Endometrial microvascular endothelial cells (primary cell): ENCODE data around the gene SCUBE1. TPM values are rescaled to one million over a fixed set of nuclear protein-coding genes. Genes with fewer than 3 reads are reported as not detected.

Source experiments
- in situ Hi-C: cut with HindIII; loops from 2 replicates; pipeline ENCODE4 v1.10.0; 2017; ENCODE audit warnings: low sequenced_read_pairs, low pct_unique_long_range_greater_than_20kb; ENCODE audit errors: inconsistent ontology term
- total RNA-seq: library from RNA; depleted of rRNA; stranded (reverse); fragments of >200 nt; gene quantifications from one replicate; pipeline ENCODE4 v1.2.3, GENCODE V29; 2015; ENCODE audit errors: inconsistent ontology term

Gene SCUBE1
- total RNA-seq, 1 donor from 2014 or later = 0.19 TPM

DNA sequence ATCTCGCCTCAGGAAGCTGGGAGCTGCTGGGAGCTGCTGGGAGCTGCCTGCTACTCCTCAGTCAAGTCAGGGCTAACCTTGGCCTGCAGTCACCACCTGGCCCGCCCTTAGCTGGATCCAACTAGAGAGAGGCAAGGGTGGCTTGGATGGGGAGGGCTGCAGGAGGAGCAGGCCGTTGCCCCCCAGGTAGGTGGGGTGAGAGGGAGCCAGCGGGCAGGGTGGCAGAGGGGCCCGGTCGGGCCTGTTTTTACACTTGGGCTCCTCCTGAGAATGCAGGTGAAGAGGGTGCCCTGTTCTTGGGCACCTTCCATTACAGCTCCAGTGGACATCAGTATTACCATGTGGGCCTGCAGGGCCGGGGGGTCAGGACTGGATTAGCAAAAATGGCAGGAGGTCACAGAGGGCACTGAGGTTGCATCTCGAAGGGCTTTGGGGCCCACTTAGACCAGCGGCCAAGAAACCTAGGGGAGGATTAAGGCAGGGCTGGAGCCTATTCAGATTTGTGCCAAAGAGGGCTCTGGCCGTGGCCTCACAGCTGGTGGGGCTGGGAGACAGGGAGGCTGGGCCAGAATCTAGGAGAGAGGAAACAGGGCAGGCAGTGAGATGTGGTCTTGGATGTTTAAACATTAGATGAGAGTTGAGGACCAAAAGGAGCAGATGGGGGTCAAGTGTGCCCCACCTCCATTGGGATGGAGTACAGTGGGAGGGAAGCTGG lies 95.5 kb downstream of the SCUBE1 start:
- in situ Hi-C loops = no loop called here

DNA sequence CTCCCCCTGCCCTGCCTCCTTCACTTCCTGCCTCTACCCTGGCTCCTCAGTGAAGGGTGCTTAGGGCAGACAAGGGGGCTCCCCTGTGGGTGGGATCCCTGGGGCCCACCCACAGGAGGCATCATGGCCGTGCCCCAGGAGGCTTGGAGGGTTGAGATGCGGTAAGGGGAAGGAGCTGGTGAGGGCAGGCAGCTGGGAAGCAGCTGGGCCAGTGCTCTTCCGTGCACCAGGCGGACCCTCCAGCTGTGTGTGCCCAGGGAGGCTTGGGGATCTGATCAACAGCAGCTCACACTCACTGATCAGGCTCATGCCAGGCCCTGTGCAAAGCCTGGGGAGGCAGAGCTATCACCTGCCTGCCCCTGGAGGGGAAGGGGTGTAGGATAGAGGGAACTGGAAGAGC lies 97.0 kb downstream of the SCUBE1 start:
- in situ Hi-C loops = no loop called here

DNA sequence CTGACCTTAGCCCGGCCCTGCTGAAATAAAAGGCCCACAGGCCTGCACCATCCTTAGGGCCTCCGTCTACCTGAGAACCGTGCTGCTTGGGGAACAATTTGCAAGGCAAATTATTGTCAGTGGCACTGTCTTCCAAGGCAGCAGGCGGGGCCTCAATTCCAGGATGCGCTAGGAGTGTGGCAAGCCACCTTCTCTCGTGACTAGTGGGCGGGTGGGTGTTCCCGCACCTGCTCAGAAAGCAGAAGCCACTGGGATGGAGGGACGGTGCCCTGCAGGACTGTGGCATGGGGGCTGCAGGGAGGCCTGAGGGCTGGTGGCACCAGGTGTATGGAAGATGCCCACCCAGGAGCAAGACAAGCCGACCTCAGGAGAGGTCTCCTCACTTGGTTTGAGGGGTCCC lies 97.5 kb downstream of the SCUBE1 start:
- in situ Hi-C loops = no loop called here

DNA sequence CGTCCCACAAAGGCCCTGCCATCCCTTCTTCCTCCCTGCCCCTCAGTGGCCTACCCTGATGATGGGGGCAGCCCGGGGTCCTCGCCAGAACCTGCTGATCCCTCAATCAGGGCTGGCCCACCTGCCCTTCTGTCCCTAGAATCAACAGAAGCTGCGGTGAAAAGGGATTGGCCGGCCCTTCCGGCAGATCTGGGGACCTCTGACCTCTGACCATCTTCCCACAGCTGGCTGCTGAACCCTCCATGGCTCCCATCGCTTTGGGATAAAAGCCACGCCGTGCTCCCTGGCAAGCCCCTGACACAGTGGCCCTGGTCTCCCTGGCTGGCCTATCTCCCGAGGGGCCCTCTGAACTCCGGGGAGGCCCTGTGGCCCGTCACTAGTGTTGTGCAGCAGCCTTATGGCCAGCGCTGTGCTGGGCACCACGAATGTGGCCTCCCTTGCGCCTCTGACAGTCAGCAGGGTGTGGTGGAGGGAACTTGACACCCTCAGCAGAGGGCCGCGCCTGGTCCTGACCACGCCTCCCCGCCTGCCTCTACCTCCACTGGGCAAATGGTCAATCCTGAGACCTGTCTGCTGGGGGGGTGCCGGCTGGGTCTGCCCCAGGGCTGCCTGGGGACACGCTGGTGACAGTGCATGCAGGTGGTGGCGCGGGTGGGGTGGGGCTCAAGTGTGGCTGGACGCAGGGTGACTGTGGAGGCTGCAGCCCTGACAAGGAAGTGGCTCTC lies 98.2 kb downstream of the SCUBE1 start:
- in situ Hi-C loops = no loop called here

DNA sequence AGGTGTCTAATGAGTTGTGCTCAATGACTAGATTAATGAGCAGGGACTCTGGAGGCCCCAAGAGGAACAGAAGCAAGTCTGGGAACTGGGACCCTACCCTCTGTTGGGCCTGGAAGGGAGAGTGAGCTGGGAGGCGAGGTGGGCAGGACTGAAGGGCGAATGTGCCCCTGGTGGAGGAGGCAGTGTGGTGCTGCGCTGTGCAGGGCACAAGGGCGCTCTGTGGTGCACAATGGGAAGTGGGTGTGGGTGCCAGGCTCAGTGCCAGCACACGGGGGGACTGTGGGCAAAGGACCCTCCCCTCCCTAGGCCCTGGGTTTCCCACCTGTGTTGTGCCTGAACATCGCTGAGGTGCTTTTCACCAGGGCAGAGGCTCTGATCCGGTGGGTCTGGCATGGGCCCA lies 98.8 kb downstream of the SCUBE1 start:
- in situ Hi-C loops = no loop called here

DNA sequence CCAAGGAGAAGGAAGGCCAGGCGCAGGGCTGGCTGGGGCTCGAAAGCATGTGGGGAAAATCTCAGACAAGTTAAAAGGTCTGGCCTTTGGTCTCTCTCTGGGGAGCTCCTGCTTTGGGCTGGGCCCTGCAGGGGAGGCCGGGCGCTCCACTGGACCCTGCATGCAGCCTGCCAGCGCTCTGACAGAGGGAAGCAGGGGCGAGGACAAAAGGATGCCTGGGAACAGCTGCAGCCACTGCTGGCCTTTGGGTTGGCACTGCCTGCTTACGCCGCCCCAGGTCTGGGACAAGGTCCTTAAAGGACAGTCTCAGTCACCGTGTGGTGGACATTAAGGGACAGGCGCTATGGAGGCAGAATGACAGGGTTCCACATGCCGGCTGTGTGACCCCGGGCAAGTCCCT lies 99.8 kb downstream of the SCUBE1 start:
- in situ Hi-C loops = no loop called here

DNA sequence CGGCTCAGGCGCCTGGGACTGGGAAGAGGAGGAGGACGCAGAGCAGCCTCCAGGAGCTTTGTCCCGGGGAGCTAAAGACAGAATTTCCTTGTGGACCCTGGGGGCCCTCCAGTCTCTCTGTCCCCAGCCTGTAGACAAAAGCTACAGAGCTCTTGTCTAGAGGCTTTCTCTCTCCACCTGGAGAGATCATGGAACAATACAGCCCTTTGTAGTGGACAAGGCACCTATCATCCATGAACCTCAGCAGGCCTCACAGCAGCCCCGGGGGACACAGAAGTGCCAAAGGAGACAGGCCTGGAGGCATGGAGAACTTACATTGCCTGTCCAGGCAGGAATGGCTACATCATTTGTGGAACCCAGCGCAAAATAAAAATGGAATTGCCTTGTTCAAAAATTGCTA lies 100.5 kb downstream of the SCUBE1 start:
- in situ Hi-C loops = no loop called here

DNA sequence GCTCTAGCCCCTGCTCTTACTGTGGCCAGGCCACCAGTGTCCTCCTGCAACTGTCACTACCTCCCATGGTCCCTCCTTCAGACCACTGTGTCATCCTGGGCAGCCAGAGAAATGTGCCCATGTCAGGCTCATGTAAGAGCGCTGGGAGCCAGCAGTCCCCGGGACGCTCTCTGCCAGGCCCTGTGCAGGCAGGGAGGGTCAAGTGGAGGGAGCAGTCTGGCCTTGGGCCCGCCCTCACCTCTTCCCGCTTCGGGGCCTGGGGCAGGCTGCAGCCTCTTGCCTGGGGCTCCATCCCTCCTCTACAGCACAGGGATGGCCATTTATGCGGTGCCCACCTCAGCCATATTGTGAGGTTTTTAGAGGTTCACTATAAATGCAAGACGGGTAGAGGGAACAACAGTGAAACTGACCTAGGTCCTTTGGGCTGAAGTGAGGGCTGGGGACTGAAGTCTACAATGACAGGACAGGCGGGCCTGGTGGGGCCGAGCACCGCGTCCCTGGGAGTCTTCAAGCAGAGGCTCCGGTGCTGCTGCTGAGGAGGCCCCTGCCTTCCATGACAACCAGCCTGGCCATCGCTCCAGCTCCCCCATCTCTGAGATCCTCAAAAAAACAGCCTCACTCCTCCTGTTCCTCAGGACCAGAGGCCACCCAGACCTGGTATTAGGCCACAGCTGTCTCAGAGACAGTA lies 101.3 kb downstream of the SCUBE1 start:
- in situ Hi-C loops = no loop called here

DNA sequence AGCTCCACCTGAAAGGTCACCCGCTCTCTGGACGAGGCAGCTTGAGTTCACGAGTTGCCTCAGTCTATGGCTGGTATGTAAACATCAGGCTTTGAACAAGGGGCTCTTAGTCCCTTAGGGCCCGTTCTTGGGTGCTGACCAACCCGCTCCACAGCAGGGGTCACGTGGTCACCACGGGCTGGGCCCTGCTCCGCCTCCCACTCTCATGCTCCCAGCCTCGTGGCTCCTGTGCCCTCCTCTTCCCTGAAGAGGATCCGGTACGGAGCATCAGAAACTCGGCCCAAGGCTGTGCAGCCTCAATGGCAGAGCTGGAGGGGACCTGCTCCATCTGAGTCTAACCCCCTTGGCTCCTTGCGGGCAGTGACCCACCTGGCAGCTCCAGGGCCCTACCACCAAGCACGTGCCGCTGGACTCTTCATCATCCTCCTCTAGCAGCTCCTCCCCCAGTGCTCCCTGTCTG lies 102.0 kb downstream of the SCUBE1 start:
- in situ Hi-C loops = no loop called here

DNA sequence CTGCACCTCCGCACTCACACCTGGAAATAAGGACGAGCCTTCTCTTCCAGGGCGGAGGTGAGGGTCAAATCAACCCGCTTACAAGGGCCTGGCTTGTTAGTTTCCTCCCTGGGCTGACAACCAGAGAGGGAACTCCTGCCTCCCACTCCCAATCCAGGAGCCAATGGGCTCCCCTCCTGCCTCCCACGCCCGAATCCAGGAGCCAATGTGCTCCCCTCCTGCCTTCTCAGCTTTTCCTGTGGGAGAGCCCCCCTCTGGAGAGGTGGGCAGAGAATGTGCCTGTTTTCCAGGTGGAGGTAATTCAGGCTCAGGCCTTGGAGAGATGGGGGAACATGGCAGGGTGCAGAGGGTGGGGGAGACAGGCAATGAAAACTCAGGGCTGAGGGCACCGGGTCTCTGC lies 102.6 kb downstream of the SCUBE1 start:
- in situ Hi-C loops = no loop called here

DNA sequence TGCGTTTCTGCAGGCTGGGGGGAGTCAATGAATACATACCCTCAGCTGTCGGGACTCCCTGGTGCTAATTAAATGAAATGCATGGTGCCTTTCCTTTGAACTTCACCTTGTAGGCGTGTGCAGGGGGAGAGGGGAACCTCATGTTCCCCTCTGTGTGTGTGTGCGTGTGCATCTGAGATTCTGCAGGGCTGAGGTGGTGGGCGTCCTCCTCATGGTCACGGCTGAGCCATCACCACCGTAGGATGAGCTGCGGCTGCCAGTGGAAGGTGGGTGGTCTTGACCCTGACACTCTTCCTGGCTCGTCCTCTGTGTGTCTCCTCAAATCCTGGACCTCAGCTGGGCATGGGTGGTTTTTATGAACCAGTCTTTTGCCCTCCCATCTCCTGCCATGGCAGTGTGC lies 103.2 kb downstream of the SCUBE1 start:
- in situ Hi-C loops = no loop called here

DNA sequence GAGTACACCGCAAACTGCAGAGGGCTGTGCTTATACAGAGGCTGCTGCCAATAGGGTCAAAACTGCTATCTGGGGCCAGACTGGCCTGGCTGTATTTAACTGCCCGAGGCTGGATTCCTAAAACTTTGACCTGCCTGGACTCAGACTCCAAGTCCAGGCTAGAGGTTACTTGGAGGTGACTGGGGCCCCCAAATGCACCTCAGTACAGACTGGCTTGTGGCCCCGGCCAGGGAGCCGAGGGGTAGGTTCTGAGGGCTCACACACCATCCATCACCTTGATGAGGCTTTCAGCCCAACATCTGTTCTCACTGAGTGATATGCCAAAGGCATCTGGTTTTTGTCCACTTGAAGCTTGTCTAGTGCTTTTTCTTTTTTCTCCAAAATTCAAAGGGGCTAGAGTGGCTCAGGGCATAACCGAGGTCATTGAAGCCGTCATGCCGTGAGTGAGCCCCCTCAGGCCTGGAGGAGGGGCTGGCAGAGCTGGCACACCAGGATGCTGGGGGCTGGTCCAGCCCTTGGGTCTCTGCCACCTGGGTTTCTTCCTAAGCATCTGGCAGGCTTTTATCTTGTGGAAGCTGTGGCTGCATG lies 103.9 kb downstream of the SCUBE1 start:
- in situ Hi-C loops = no loop called here

DNA sequence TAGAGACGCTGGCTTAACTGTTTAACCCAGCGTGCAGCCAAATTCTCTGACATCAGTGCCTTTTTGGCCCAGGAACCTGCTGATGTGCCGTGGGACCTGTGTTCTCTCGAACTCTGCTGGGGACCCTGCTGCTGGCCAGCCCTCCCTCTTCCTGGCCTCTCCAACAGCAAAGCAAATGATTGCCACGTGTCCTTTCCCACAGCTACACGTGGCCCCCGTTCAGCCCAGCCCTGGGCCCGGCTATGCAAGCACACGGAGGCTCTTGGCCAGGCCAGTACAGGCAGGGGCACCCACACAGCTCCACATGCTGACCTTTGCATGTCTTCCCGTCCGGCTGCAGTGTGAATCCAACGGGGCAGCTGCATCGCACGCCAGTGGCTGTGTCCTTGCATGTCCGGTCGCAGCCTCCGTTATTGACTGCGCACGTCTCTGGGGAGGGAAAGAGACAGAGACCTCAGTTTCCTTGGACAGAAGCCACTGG lies 104.6 kb downstream of the SCUBE1 start:
- in situ Hi-C loops = no loop called here

DNA sequence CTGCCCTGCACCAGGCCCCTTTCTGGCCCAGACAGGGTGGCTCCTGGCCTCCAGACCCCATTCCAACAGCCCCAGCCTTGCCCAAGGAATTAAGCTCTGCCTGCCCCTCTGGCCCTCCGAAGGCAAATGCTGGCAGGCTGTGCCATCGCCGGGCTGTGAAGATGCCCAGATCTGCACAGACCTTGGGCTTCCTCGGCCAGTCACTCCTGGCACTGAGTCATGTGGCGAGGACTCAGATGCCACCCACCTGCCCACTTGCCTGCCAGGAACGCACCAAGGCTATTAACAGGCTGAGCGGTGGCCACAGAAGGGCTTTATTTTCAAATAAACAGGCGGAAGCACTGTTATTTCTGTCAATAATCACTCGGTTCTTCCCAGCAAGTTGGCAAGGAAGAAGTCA lies 105.9 kb downstream of the SCUBE1 start:
- in situ Hi-C loops = no loop called here

DNA sequence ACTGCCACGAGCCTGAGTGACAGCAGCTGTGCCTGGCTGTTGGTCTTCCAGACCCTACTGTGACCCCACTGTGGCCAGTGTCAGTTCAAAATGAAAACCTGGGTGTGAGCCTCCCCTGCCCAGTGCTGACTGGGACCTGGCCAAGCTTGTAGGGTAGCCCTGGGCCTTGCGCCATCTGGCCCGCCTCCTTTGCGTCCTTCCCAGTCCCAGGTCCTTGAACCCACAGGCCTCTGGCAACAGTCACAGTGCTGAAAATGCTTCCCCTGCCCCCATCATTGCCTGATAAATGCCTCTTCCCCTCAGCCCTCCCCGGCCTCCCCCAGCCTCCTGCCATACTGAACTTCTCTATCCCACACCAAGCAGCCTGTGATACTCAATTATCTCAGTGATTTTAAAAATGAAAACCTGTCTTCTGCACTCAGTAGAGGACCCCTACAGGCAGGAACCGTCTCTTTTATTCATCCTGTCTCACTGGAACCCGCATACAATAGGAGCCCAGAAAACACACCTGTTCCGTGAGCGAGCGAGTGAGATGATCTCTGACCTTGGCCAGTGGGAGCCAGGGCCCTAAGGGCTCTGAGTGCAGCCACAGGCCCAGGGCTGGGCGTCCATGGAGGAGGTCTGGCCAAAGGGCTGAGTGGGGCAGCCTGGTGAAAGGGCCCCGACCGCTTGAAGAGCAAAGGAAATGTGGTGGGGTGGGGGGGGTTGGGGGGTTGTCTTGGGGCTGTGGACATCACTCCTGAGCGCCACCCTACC lies 106.6 kb downstream of the SCUBE1 start:
- in situ Hi-C loops = no loop called here

DNA sequence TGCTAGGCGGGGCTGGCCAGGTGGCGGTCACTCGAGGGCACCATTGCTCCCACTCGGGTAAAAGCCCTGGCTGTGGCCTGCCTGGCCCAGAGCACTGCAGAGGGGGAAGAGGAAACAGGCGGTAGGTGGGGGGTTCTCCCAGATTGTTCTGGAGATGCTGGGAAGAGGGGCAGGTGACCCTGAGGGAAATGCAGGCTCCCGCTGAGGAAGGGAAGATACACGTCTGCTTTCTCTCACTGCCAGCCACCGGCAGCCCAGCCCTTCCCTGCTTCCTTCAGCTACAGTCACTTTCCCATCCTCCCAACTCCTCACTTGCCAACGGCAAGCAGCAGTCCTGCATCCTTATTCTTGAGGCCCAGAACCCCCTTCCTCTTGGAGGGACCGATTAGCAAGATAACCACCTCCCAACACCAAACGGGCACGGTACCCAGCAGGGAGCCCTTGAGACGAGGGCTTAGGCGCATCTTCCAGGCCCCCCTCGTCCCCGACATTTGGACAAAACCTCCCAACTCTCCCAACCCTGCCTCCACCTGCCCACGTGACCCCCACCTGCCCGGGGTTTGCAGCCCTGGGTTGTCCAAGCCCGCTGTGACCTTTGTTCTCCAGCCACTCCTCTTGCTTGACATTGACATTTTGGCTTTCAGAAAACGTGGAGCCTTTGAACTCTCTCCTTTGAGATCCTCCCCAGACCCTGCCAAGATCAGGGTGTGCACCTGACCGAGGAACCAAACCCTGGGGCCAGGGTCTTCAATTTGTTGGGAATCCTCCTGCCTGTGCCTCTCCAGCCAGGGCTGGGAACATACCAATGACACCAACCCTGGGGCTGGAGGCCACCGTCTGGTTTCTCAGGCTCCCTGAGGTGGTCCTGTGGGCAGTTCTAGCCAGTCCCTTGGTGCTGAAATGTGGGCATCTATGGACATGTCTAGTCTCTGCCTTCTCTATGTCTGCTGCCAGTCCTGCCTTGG lies 107.4 kb downstream of the SCUBE1 start:
- in situ Hi-C loops = no loop called here

DNA sequence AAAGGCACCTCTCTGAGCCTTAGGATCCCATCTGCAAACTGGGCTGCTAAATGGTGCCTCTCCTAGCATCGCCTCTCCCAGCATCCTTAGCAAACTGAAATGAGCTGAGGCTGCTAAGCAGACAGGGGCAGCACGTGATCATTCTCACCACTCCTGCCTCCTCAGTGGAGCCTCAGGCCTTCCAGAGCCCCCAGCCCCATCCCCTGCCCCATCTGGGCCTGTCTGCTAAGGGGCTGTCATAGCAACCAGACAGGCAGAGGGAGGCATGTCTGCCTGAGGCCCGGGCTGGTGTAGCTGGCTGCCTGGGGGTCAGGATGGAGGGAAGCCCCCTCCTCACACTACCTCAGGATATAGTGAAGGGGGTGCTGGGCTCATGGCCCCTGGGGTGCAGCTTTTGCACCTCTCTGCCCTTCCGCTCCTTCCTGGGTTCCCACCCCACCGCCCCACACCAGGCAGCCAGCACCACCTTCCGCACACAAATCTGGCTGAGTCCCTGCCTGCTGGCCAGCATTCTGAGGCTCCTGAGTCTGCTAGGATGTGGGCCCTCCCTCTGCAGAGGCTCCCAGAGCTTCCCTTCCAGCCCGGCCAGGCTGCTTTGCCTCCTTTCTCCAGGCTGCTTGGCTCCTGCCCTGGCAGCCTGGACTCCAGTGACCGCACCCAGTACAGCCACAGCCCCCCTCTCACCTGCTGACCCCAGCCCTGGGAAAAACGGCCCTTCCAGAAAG lies 108.7 kb downstream of the SCUBE1 start:
- in situ Hi-C loops = no loop called here
